ENCODE measurements around the gene POU6F1. TPM values are rescaled to one million over a fixed set of nuclear protein-coding genes. Genes with fewer than 3 reads are reported as not detected.

The POU6F1 gene
- total and polyA plus RNA-seq, 2 of the 8 experiments (the other 6 are each of a cell fraction or from before 2014, with no cell fraction given): 5.6 to 8.7 TPM

DNA sequence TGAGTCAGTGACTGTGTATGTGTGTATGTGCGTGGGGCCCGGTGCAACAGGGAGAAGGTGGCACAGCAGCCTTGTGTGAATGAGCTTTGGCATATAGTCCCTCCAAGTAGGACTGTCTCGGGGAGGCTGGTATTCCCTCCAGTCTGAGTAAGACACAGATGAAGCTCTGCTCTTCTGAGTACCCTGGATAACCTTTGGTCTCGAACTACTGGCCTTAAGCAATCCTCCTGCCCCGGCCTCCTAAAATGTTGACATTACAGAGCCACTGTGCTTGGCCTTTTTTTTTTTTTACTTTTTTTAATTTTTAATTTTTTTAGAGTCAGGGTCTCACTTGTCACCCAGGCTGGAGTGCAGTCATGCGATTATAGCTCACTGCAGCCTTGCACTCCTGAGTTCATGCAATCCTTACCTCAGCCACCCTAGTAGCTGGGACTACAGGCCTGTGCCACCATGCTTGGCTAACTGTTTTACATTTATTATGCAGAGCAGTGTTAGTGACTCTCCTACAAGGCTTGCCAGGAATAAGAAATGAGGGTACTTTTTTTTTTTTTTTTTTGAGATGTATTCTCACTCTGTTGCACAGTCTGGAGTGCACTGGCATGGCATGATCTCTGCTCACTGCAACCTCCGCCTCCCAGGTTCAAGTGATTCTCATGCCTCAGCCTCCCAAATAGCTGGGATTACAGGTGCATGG is 11.4 kb upstream of the POU6F1 start (continued):
- no peak for TF ChIP-seq EZH2 (IDR thresholded peaks at IDR 0.05; ENCODE audit: low read depth, low read length, severe bottlenecking)
- TF ChIP-seq, protein P1, sequence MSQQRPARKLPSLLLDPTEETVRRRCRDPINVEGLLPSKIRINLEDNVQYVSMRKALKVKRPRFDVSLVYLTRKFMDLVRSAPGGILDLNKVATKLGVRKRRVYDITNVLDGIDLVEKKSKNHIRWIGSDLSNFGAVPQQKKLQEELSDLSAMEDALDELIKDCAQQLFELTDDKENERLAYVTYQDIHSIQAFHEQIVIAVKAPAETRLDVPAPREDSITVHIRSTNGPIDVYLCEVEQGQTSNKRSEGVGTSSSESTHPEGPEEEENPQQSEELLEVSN (IDR thresholded peaks at IDR 0.05): no peak
- no peak for TF ChIP-seq CBX8 (IDR thresholded peaks at IDR 0.05; ENCODE audit: borderline replicate concordance, low read depth, low read length)
- no peak for TF ChIP-seq TEAD4 (IDR thresholded peaks at IDR 0.05; ENCODE audit: low read depth, low read length)

All from H1 (cell line).